CD14-positive monocyte (primary cell): ENCODE measurements around the gene ABHD10. TPM values are rescaled to one million over a fixed set of nuclear protein-coding genes. Genes with fewer than 3 reads are reported as not detected.
A peak's percentile ranks its signal among the peaks of the same experiment; 100 is the strongest.

ENCODE experiments used
- DNase-seq, 3 donors: peaks; one replicate each; pipeline ENCODE4 v3.0.0-alpha.2; 2011 to 2022
- H2AFZ ChIP-seq: 2 replicates; pipeline ENCODE4 v1.6.0; 2012; ENCODE audit warnings: mild to moderate bottlenecking, low read depth, low read length, inconsistent platforms; ENCODE audit not compliant: insufficient read depth, poor library complexity, severe bottlenecking
- H3K27ac ChIP-seq, 2 donors: 1 replicate in 1 of 2; 2 replicates in 1 of 2; pipeline ENCODE4 v1.5.1; 2012 to 2013; ENCODE audit warnings: low read length in 2 of 2, control low read depth in 1 of 2, inconsistent platforms in 1 of 2, low read depth in 1 of 2, mild to moderate bottlenecking in 1 of 2
- H3K27me3 ChIP-seq, 2 donors: one replicate each; pipeline versions ENCODE4 v1.6.0 to v1.6.1; 2011 to 2013; ENCODE audit warnings: low read length in 2 of 2; ENCODE audit not compliant: control insufficient read depth in 2 of 2, insufficient read depth in 2 of 2
- H3K36me3 ChIP-seq, 2 donors: replicated peaks in 1 of 2; 1 replicate in 1 of 2; 2 replicates in 1 of 2; pipeline versions ENCODE4 v1.5.1 to v1.6.1; 2012 to 2013; ENCODE audit warnings: low read length in 2 of 2, control low read depth in 1 of 2, inconsistent platforms in 1 of 2, mild to moderate bottlenecking in 1 of 2; ENCODE audit not compliant: insufficient read depth in 2 of 2, control insufficient read depth in 1 of 2
- H3K4me1 ChIP-seq, 2 donors: 1 replicate in 1 of 2; 2 replicates in 1 of 2; pipeline versions ENCODE4 v1.5.1 to v1.6.1; 2012 to 2013; ENCODE audit warnings: low read length in 2 of 2, control low read depth in 1 of 2, inconsistent platforms in 1 of 2, mild to moderate bottlenecking in 1 of 2, moderate library complexity in 1 of 2; ENCODE audit not compliant: insufficient read depth in 2 of 2, control insufficient read depth in 1 of 2
- H3K4me2 ChIP-seq: replicated peaks from 2 replicates; pipeline ENCODE3; 2012; ENCODE audit warnings: low read length, moderate library complexity, mild to moderate bottlenecking; ENCODE audit not compliant: poor library complexity, severe bottlenecking; ENCODE audit errors: extremely low read depth
- H3K4me3 ChIP-seq, 3 experiments: fragments of 200-600 bp in 1 of 3; sonication (generic) in 1 of 3; replicated peaks in 1 of 3; 1 replicate in 2 of 3; 2 replicates in 1 of 3; pipeline ENCODE4 v1.5.1; 2011 to 2013; ENCODE audit warnings: low read length in 3 of 3, mild to moderate bottlenecking in 3 of 3, control low read depth in 2 of 3, low read depth in 2 of 3, inconsistent platforms in 1 of 3, moderate library complexity in 1 of 3
- H3K79me2 ChIP-seq: 2 replicates; pipeline ENCODE4 v1.6.0; 2012; ENCODE audit warnings: mild to moderate bottlenecking, control low read depth, inconsistent platforms, low read length, moderate library complexity; ENCODE audit not compliant: insufficient read depth
- H3K9ac ChIP-seq: 2 replicates; pipeline ENCODE4 v1.6.0; 2017; ENCODE audit warnings: low read length, mild to moderate bottlenecking; ENCODE audit not compliant: insufficient read depth, poor library complexity, severe bottlenecking
- H3K9me3 ChIP-seq, 2 donors: replicated peaks in 1 of 2; 1 replicate in 1 of 2; 2 replicates in 1 of 2; pipeline versions ENCODE4 v1.5.1 to v1.6.1; 2012 to 2013; ENCODE audit warnings: low read length in 2 of 2, control low read depth in 1 of 2; ENCODE audit not compliant: control insufficient read depth in 1 of 2, insufficient read depth in 1 of 2
- H4K20me1 ChIP-seq: 2 replicates; pipeline ENCODE4 v1.6.0; 2012; ENCODE audit warnings: mild to moderate bottlenecking, low read length, control low read depth, moderate library complexity; ENCODE audit not compliant: insufficient read depth
- H3K27ac Mint-ChIP-seq, 7 donors: one replicate each; pipeline ENCODE4 v1.8.0; 2020; ENCODE audit warnings: mild to moderate bottlenecking in 7 of 7, mixed read lengths in 7 of 7, moderate library complexity in 6 of 7, inconsistent platforms in 2 of 7
- H3K27me3 Mint-ChIP-seq, 3 donors: one replicate each; pipeline ENCODE4 v1.8.0; 2021 to 2022; ENCODE audit warnings: low read depth in 3 of 3, mild to moderate bottlenecking in 3 of 3, mixed read lengths in 3 of 3, moderate library complexity in 3 of 3, inconsistent platforms in 1 of 3
- H3K36me3 Mint-ChIP-seq, 2 donors: one replicate each; pipeline ENCODE4 v1.8.0; 2020; ENCODE audit warnings: mixed read lengths in 2 of 2, inconsistent platforms in 1 of 2, mild to moderate bottlenecking in 1 of 2
- H3K4me1 Mint-ChIP-seq: one replicate; pipeline ENCODE4 v1.8.0; 2020; ENCODE audit warnings: mild to moderate bottlenecking, mixed read lengths
- H3K4me3 Mint-ChIP-seq, 2 donors: one replicate each; pipeline ENCODE4 v1.8.0; 2020; ENCODE audit warnings: mild to moderate bottlenecking in 2 of 2, mixed read lengths in 2 of 2, moderate library complexity in 1 of 2
- H3K9me3 Mint-ChIP-seq, 7 donors: one replicate each; pipeline ENCODE4 v1.8.0; 2020 to 2022; ENCODE audit warnings: mixed read lengths in 7 of 7, mild to moderate bottlenecking in 6 of 7, moderate library complexity in 6 of 7, inconsistent platforms in 2 of 7
- CTCF ChIP-seq: fragments of 200-600 bp; IDR thresholded peaks from one replicate; pipeline ENCODE4 v1.8.0; 2022; ENCODE audit warnings: antibody characterized with exemption, mild to moderate bottlenecking
- WGBS: methylation state at CpG from one replicate; pipeline ENCODE4 v1.1.5; 2013; ENCODE audit warnings: missing lambda C conversion rate; ENCODE audit not compliant: insufficient coverage; 5-methylcytosine and 5-hydroxymethylcytosine counted together
- intact Hi-C, 2 donors: fragments of 100-400 bp; cut with micrococcal nuclease; formaldehyde crosslinking; loops; one replicate each; pipeline versions ENCODE4 v1.15.0 to v1.15.1; 2023
- polyA plus RNA-seq, 3 donors: library from polyadenylated mRNA; depleted of rRNA in 1 of 3; unstranded in 2 of 3; stranded (reverse) in 1 of 3; fragments of 300-500 nt in 2 of 3; fragments of >200 nt in 1 of 3; fragmentation: Illumina TruSeq in 2 of 3; gene quantifications; 1 replicate in 2 of 3; 2 replicates in 1 of 3; pipeline ENCODE4 v1.2.3, GENCODE V29; 2012 to 2021

ABHD10 gene
- polyA plus RNA-seq, 3 donors = 15.2 to 22.3 (median 17.0) TPM

GRCh38 chr3:112011376-112011940 lies 32.6 kb downstream of the ABHD10 start:
- H3K4me1 ChIP-seq = peaks cover 8 to 11% of the 10 kb centered on the region in 2 donors
- Mint-ChIP-seq H3K4me3 (no peak overlapping the region), H3K4me1 (peaks cover 10% of the 10 kb centered on the region), H3K9me3 (peaks cover 0 to 4% (median 0%) of the 10 kb centered on the region in 7 donors), H3K27ac (peak overlapping the region in 1 of 7 donors; percentile 1), H3K36me3 (no peaks in the 10 kb centered on the region), H3K27me3 (peaks cover 0 to 6% (median 3%) of the 10 kb centered on the region in 3 donors)
- DNase-seq = no peak
- H3K79me2 ChIP-seq = no peaks in the 10 kb centered on the region
- no peak overlapping the region for H3K27ac ChIP-seq
- H3K9me3 ChIP-seq = no peaks in the 10 kb centered on the region
- TF ChIP-seq CTCF = no peak
- H3K9ac ChIP-seq = no peak overlapping the region
- WGBS = 74% methylated on average over 5 of the region's 6 CpGs
- intact Hi-C loops = no loop called here
- peak overlapping the region; percentile 12 for H2AFZ ChIP-seq
- H3K27me3 ChIP-seq = no peaks in the 10 kb centered on the region
- no peaks in the 10 kb centered on the region for H4K20me1 ChIP-seq
- no peak overlapping the region for H3K4me2 ChIP-seq
- no peaks in the 10 kb centered on the region for H3K36me3 ChIP-seq
- H3K4me3 ChIP-seq = no peak overlapping the region

- peaks cover 0 to 4% (median 3%) of the 10 kb centered on the region in 3 donors for H3K27me3 Mint-ChIP-seq
- H3K4me1 ChIP-seq = peaks cover 8 to 11% of the 10 kb centered on the region in 2 donors
- no peaks in the 10 kb centered on the region for H3K27me3 ChIP-seq
- H3K79me2 ChIP-seq = no peaks in the 10 kb centered on the region
- WGBS = 100% methylated on average over 1 of the region's 6 CpGs
- intact Hi-C loops = no loop called here
- DNase-seq = no peak
- no peak overlapping the region for H3K4me2 ChIP-seq
- peaks cover 0 to 4% (median 0%) of the 10 kb centered on the region in 7 donors for H3K9me3 Mint-ChIP-seq
- no peak overlapping the region for H3K27ac ChIP-seq
- TF ChIP-seq CTCF = no peak
- H3K4me3 Mint-ChIP-seq = no peak overlapping the region
- peaks cover 13% of the 10 kb centered on the region for H3K4me1 Mint-ChIP-seq
- no peaks in the 10 kb centered on the region for H3K36me3 Mint-ChIP-seq
- no peak overlapping the region for H3K4me3 ChIP-seq
- no peaks in the 10 kb centered on the region for H3K9me3 ChIP-seq
- H3K9ac ChIP-seq = no peak overlapping the region
- H3K36me3 ChIP-seq = no peaks in the 10 kb centered on the region
- H2AFZ ChIP-seq = no peak overlapping the region
- H3K27ac Mint-ChIP-seq = no peak overlapping the region
- H4K20me1 ChIP-seq = no peaks in the 10 kb centered on the region
Observed at GRCh38 chr3:112012205-112012992, 33.6 kb downstream of the ABHD10 start.
